ENCODE measurements around the gene TRIM8. TPM values are rescaled to one million over a fixed set of nuclear protein-coding genes. Genes with fewer than 3 reads are reported as not detected.

TRIM8 gene
- total RNA-seq, 1 experiment from 2014 or later, result 91.6 TPM

- no peak for TF ChIP-seq ZBTB33 (IDR thresholded peaks at IDR 0.05; ENCODE audit: extremely low read depth, insufficient replicate concordance, low read length)
- TF ChIP-seq EZH2 (IDR thresholded peaks at IDR 0.05), result no peak
These were observed 29.7 kb downstream of the TRIM8 start (continued) for GRCh38 chr10:102673819-102674511.

- no TSS peak for BruUV-seq (replicated peaks)
- no peaks in the 10 kb centered on the region for H3K79me2 ChIP-seq (ENCODE audit: insufficient read depth, low read length)
- intact Hi-C loops (cut with micrococcal nuclease), result no loop called here
- POLR2A ChIA-PET, result no interaction called here
- no peaks in the 10 kb centered on the region; a peak in 1 of 4 replicates for H3K36me3 ChIP-seq (ENCODE audit: control insufficient read depth in 1 of 2, insufficient read depth in 2 of 2, low read length in 2 of 2)
- peaks cover 9 to 18% of the 10 kb centered on the region in 2 experiments for H3K4me1 ChIP-seq (ENCODE audit: control insufficient read depth in 1 of 2, insufficient read depth in 2 of 2, low read length in 2 of 2)
- CTCF ChIA-PET, result interaction anchor here (1.2 kb wide), 1 partner anchor 40 kb away, joined by 3 read pairs; the partner anchor contains the start of genes ARL3 and SFXN2
- no peak for TF ChIP-seq CEBPB (IDR thresholded peaks at IDR 0.05; ENCODE audit: low read depth)
- TF ChIP-seq POLR2A (IDR thresholded peaks at IDR 0.05; ENCODE audit: borderline replicate concordance, extremely low read depth, insufficient read depth, insufficient read length), result no peak
- no peak for TF ChIP-seq EZH2phosphoT487 (IDR thresholded peaks at IDR 0.05; ENCODE audit: borderline replicate concordance)
- no peak for TF ChIP-seq POLR2AphosphoS5 (IDR thresholded peaks at IDR 0.05; ENCODE audit: low read depth, low read length)
- no peak overlapping the region for H3K4me3 ChIP-seq (replicated peaks in 1 of 2; ENCODE audit: low read depth in 1 of 2, low read length in 2 of 2)
- H4K20me1 ChIP-seq (ENCODE audit: insufficient read depth), result no peaks in the 10 kb centered on the region
- ATAC-seq (no peak), DNase-seq (ENCODE audit: low read depth, low spot score) (no peak)
- H3K9me3 ChIP-seq (ENCODE audit: control insufficient read depth in 1 of 2, insufficient read depth in 1 of 2, low read depth in 1 of 2, low read length in 2 of 2), result no peaks in the 10 kb centered on the region
- no peak overlapping the region for H3K27ac ChIP-seq (ENCODE audit: low read depth, low read length)
- H3K9me2 ChIP-seq (ENCODE audit: insufficient read depth), result no peaks in the 10 kb centered on the region
- RAD21 ChIA-PET (ENCODE audit: low non-redundant PET in 1 of 2, low total read pairs in 2 of 2, uncharacterized antibody in 2 of 2, unreplicated experiment in 2 of 2), result no interaction called here
- no peak overlapping the region for H2AFZ ChIP-seq (ENCODE audit: low read depth, low read length, poor library complexity, severe bottlenecking)
- no peak overlapping the region for H3K4me2 ChIP-seq (ENCODE audit: low read length)
- H3K27me3 ChIP-seq (ENCODE audit: insufficient read depth, low read length), result no peaks in the 10 kb centered on the region
- H3K9ac ChIP-seq (ENCODE audit: low read length), result no peak overlapping the region
These were observed 30.3 kb downstream of the TRIM8 start for GRCh38 chr10:102674566-102674965.
